HG03457 (cell line): Measurements from ENCODE around the gene UBTFL1.
"Not testable (repeated sequence)": the region's sequence is repeated elsewhere in the genome, so short reads cannot be mapped to it uniquely, and the experiment has no call there.

Experiments used
- ATAC-seq: cut with Tn5 transposase; IDR thresholded peaks from one replicate; pipeline ENCODE4 v1.9.1; 2021; ENCODE audit warnings: moderate number of reproducible peaks; ENCODE audit not compliant: unreplicated experiment

UBTFL1 gene

DNA sequence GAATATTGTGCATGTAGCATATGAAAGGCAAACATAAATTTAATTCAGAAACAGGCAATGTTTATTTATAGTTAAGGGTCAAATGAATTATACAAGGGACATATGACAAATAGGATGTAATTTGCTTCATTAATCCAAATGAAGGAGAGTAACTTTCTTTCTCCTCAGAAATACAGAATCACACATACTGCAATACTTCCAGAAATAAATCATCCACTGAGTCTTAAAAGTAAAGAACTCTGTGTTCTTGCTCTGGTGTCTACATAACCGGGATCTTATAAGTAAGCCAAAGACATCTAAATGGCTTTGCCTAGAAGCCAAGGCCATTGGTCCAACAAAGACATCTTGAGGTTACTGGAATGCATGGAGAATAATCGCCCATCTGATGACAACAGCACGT is at the start of gene UBTFL1:
UBTFL1 (plus strand) TSS at position 301 of the 400 bp plus-strand sequence; CDS start at position 301, 0 bp downstream.
- ATAC-seq: not testable (repeated sequence)

- ATAC-seq: not testable (repeated sequence)
Observed at GRCh38 chr11:90051591-90052209, 34.0 kb upstream of the UBTFL1 start.

DNA sequence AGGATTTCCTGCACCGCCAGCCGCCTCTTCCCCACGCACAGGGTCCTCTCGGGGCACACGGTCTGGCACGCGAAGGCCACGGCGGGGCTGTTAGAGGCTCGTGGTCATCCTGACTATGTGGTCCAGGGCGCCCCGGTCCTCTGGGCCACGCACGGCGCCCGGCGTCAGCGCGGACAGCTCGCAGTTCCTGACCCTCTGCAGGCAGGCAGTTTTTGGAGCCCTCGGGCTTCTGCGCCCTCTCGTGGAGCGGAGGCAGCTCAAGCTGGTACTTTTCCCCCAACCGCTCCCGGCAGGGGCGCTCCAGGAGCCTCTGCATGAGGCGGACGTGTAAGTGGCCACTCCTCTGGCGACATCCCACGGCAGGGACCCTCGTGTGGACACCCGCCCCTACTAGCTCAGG is 33.4 kb upstream of the UBTFL1 start:
- ATAC-seq: not testable (repeated sequence)

- not testable (repeated sequence) for ATAC-seq
Observed at GRCh38 chr11:90053545-90053944, 32.2 kb upstream of the UBTFL1 start.

- ATAC-seq: not testable (repeated sequence)
Observed at GRCh38 chr11:90088731-90089130, 3.0 kb downstream of the UBTFL1 start.

DNA sequence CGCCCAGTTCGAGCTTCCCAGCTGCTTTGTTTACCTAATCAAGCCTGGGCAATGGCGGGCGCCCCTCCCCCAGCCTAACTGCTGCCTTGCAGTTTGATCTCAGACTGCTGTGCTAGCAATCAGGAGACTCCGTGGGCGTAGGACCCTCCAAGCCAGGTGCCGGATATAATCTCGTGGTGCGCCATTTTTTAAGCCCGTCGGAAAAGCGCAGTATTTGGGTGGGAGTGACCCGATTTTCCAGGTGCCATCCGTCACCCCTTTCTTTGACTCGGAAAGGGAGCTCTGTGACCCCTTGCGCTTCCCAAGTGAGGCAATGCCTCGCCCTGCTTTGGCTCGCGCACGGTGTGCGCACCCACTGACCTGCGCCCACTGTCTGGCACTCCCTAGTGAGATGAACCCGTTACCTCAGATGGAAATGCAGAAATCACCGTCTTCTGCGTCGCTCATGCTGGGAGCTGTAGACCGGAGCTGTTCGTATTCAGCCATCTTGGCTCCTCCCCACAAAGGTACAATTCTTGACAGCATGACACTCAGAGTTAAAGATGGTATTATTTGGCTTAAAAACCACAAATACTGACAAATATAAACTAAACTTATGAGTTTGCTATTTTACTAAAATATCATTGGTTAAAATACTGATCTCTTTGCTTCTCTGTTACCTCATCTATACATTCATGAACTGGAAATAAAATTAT is 9.6 kb downstream of the UBTFL1 start:
- ATAC-seq: not testable (repeated sequence)

- ATAC-seq: not testable (repeated sequence)
Observed at GRCh38 chr11:90098261-90098660, 12.5 kb downstream of the UBTFL1 start.

DNA sequence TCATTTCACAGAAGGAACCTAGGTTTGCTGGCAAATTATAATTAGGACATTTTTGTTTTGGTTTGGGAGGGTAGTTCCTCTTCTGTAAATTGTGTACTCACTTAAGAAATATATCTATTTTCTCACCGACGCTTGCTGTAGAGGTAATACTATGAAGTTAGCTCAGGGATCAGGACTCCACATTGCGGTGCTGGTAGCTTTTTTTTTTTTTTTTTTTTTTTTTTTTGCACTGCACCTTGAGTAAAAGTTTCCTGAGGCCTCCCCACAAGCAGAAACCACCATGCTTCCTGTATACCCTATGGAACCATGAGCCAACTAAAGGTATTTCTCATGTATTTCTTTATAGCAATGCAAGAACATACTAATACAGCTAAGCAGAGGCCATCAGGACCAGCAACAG is 14.7 kb downstream of the UBTFL1 start:
- no peak for ATAC-seq

DNA sequence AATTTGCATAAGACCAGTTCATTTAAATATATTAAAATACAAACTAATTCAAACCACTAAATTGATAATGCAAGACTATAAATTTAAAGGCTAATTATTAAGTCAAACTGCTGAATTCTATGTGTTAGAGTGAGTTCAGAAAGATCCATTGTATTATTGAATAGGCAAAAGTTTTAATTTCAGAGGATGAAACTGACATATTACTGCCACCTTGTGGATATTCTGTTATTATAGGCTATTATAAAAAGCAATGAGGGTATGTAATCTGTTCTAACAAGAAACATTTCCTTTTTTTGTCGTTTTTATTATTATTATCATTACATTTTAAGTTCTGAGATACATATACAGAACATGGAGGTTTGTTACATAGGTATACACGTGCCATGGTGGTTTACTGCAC is 27.8 kb downstream of the UBTFL1 start:
- no peak for ATAC-seq

DNA sequence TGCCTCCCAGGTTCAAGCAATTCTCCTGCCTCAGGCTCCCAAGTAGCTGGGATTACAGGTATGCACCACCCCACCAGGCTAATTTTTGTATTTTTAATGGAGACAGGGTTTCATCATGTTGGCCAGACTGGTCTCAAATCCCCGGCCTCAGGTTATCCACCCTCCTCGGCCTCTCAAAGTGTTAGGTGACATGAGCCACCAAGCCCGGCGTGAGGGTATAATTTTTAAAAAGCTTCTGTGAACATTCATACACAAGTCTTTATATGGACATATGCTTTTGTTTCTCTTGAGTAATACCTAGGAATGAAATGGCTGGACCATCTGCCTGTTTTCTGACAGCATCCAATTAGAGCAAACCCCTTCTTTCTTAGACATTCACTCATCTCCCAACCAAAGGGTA is 34.4 kb downstream of the UBTFL1 start:
- no peak for ATAC-seq

GRCh38 chr11:90124371-90124770 is 38.6 kb downstream of the UBTFL1 start:
- no peak for ATAC-seq

DNA sequence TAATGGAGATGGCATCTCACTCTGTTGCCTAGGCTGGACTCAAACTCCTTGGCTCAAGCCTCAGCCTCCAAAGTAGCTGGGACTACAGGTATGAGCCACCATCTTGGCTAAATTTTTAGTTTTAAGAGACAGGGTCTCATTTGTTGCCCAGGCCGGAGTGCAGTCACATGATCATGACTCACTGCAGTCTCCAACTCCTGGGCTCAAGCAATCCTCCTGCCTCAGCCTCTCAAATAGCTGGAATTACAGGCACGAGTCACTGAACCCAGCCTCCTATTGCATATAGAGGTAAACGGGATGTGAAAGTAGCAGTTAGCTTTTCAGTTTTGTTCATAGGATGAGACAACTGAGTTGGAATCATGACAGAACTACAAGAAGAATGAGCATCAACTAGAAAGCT is 39.2 kb downstream of the UBTFL1 start:
- no peak for ATAC-seq

DNA sequence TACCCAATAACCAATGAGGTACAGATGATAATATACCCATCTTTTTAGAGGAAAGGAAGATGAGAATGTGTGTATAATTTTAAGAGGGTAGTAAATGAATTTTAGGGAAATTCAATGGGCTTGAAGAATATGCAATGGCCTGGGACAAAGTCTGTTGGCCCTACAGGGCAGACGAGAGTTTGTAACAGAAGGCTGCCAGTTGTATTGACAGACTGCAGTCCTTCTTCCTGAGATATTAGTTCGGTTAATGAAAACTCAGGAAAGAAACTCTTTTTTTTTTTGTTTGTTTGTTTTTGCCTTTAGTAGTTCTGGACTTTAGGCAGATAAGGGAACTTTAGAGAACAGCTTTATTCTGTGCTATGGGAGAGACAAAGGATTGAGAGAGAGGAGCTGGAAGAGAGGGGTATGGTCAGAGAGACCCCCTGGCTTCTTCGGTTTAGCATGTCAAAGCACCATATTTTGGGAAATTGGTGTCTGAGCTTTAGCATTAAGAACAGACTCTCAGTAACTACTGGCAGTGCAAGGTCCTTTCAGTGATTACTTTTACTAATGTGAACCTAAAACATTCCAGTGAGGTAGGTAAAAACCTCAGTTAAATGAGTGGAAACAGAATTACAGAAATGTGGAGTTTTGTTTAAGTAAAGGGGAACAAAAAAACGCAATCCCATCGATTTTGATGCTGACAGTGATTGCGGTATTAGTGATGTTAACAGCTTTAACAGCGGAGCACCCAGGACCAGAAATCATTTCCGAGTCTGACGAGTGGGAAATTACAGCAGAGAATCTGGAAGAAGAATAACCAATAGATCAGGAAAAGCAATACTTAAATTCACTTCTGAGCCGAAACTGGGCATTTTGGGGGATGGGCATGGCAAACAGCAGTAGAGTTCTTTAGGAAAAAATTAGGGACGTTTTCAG is 48.1 kb downstream of the UBTFL1 start:
- ATAC-seq: no peak

DNA sequence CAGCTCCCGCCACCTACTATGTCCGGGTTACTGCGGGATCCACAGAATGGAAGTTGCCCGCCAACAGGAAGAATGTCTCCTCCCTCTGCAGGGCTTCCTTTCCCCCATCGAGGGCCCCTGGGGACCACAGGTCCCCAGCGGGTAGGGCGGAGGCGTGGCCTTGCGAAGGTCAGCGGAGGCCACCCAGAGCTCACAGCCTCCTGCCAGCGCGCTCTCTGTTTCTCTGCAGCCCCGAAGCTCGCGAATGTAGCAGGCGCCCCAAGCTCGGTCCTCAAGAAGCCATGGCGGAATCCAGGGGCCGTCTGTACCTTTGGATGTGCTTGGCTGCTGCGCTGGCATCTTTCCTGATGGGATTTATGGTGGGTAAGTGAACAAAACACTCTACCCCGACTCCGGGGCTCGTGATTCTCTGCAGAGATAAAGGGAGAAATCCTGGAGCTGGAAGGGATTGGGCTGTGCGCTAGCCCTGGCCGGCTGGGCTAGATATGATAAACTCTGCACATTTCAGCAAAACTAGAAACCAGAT is 48.8 kb downstream of the UBTFL1 start, which contains the start of gene NAALAD2:
NAALAD2 (plus strand) TSS at position 186 of the 526 bp plus-strand sequence; CDS start at position 282, 96 bp downstream.
- ATAC-seq: peak; percentile 94

DNA sequence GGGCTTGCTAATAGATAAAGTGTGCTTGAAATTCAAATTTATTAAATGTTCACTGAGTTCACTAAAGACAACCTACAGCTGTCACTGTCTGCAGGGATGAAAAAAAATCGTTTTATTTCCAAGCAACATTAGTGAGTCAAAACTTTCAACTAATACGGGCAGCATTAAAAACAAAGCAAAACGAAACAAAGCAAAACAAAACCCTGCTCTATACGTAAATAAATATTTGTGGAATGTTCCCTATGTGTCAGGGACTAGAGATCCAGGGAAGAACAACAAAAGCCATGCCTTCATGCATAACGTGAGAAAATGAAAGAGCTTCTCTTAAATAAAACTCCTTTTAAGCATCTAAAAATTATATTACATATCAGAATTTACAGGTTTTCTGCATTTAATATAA is 49.3 kb downstream of the UBTFL1 start:
- ATAC-seq: no peak
